HG03135 (cell line): ENCODE measurements around the gene UBE2J1.
A peak's percentile ranks its signal among the peaks of the same experiment; 100 is the strongest.

Source experiments
- ATAC-seq: cut with Tn5 transposase; IDR thresholded peaks from one replicate; pipeline ENCODE4 v1.9.1; 2021; ENCODE audit warnings: mild to moderate bottlenecking, moderate library complexity; ENCODE audit not compliant: unreplicated experiment

UBE2J1 gene

DNA sequence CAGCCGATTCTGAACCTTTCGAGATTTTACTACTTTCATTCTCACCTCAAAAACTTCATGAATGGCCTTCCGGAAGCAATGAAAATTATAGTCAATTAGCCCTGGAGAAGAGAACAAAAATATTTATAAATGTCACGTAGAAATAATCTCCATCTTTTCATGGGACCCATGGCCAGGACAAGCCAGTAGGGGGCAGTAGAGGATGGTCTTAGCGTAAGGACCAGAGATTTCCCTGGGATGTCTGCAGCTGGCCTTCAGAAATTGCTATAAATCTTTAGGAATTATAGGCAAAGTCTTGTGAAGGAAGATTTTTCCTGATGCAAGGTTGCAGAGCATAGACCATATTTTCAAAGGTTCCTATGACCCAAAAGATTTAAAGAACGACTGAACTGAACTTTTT, 15.6 kb upstream of the UBE2J1 start:
- no peak for ATAC-seq

DNA sequence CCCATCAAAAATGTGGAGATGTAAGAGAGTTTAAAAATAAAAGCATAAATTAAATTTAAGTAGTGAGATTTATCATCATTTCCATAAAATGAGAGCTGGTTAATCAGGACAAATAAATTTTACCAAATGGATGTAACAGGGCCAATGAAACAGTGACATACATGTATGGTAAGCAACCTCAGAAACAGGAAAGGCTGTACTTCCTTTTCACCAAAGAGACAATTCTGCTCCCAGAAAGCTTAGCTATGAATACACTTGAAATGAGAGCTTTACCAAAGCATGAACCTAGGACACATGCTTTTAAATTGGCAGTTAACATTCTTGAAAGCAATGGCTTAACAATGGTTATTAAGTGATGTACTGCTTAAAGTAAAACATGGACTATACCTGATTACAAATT, 12.1 kb upstream of the UBE2J1 start:
- no peak for ATAC-seq

DNA sequence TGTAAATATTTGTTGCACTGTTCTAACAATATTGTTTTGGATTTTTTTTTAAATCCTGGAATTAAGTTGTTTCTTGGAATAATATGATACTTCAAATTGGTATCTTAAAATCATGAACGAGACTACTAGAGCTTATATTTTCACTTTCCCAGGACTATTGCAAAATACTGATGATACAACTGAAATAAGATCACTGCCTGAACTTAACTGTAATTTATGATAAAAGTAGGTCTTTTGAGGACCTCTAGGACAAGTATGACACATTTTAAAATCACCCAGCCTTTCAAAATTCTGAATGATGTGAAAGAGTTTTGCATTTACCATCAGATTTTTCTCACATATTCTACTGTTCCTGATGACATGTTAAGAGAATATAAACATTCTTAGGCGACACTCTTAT, 8.6 kb upstream of the UBE2J1 start:
- ATAC-seq, result no peak

DNA sequence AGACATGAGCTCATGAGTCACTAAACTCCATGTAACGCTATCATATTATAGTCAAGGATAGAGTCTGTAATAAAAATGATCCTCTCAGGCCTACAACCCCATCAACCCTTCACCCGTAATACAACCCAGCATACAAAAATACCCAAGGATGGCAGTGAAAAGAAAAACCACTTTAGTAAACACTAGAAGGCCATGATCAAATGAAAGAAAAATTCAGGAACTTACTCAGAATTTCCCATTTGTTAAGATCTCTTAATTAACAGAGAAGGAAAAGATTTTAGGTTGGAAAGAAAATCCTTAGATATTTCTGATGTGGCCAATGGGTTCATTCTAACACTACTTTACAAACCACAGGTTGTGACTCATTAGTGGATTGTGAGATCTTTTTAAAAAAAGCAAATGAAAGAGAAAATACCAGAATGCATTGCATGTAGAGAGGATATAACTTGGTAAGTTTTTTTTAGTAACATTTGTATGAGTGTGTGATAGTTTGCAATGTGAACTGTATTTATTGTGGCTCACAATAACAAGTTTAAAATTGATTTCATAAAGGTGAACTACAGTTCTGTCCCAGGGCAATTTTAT, 8.0 kb upstream of the UBE2J1 start:
- ATAC-seq, result peak; percentile 50

DNA sequence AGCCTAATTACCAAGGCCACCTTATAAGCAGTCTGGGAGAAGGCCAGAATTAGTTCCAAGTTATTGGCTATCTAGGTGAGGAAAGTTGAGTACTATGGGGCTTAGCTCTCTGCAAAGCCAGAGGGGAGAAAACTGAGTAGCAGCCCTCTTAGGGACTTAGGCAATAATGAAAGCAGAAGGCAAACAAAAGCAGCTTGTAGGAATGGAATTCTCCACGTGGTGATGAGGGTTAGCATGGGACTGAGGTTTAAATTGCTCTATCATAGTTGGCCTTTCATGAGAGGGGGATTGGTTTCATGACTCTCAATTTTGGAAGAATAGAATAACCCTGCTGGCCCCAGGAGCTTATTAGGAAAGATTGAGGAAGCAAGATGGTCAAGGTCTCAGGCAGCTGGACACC, 7.0 kb upstream of the UBE2J1 start:
- no peak for ATAC-seq

DNA sequence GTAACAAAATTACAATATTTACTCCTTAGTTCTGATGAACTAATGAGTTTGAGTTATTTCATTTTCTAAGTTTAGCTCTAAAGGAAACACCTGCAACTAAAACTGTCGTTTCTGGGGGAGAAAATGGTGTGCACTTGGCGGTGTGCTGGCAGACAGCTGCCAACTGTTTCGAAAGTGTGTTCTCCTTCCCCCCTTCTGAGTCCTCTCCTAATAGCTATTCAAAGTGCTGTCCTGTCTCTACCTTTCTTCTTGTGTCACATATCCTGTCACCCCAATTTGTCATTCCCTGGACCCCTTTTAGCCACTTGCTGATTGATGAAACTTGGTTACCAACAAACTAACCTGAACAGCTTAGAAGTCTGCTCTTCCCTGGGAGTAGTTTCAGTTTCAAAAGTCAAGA, 4.9 kb upstream of the UBE2J1 start:
- peak; percentile 44 for ATAC-seq

DNA sequence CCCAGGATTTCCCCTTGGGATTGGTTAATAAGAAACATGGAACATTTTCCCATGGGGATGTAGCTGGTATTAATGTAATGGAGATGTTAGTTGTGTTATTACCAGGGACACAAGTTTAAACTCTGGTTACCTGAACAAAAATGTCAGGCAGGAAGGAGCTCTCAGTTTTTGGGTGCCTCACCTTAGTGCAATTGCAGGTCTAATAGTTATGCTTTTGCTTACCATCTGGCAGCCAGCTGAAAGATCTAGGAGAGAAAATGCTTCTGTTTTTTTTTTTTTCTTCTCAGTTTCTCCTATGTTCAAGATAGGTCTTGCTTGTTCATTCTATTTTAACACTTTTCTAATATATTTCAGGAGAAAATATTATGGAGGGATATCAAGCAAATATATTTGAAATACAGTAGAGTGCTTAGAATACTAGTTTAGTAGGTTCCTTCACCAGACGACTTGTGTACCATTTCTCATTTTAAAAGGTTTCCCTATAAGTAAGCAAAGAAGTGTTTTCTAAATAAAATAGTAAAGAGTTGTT, 4.2 kb upstream of the UBE2J1 start:
- ATAC-seq, result no peak

DNA sequence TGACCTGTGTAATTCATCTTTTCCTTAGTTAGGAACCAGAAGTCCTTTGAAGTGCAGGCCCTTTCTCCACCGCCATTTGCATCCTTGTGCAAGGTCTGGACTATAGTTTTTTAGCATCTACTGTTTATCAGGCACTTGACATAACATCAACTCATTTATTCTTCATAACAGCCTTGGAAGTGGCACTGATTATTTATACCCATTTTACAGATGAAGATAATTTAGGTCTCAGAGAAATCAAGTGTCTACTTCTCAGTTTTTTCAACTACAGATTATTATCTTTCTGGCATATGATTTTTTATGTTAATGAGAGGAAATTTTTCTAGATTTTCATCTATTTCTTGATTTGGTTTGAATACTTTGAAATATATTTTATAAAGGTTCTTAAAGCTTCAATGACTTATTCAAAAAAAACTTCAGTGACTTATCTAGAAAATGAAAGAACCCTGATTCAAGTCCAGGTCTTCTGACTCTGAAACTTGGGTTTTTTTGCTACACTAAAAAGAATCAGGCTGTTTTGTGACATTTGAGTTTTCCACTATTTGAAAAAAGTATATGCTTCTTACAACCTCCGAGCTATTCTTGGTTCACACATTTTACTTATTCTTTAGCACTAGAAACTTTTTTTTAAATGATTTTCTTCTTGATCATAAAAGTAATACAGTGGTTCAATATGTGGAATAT, 3.1 kb upstream of the UBE2J1 start:
- no peak for ATAC-seq

DNA sequence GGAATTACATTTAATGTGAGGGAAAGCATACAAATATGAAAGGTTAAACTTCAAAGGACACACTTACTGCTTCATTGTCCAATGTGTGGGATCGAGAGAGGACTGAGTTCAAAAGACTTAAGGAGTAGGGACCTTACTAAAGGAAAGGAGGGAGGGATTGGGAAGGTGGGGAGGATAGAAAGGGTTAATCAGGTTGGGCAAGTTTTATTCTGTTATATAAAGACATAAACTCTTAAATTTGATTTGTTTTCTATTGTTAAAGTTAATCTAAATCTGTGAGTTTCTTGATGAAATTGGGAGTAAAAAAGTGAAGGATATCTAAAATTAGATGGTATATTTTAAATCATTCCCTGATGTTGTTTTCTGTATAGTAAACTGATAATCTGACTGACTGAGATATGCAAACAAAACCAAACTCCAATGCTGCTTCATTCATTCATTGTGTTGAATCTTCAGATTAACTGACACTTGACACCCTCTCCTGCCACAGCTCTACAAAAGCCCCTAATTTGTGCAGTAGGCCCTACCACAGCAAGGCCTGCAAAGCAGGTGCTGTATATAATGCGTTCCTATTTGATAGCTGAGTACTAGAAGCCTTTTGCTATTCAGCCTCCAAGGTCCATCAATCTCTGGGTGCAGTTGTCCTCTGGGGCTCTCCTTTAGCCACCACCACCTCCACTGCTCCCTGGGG, 1.3 kb upstream of the UBE2J1 start:
- no peak for ATAC-seq

DNA sequence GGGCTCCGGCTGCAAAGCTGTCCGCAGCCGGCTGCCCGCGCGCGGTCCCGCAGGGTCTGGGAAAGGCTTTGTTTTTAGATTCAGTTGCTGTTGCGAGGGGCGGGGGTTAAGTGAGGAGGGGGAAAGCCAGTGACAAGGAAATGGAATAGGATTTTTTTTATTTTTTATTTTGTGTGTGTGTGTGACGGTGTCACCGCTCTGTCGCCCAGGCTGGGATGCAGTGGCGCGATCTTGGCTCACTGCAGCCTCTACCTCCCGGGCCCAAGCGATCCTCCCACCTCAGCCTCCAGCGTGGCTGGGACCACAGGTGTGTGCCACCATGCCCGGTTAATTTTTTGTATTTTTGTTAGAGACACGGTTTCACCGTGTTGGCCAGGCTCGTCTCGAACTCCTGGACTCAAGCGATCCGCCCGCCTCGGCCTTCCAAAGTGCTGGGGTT, 615 bp upstream of the UBE2J1 start:
- ATAC-seq, result no peak

DNA sequence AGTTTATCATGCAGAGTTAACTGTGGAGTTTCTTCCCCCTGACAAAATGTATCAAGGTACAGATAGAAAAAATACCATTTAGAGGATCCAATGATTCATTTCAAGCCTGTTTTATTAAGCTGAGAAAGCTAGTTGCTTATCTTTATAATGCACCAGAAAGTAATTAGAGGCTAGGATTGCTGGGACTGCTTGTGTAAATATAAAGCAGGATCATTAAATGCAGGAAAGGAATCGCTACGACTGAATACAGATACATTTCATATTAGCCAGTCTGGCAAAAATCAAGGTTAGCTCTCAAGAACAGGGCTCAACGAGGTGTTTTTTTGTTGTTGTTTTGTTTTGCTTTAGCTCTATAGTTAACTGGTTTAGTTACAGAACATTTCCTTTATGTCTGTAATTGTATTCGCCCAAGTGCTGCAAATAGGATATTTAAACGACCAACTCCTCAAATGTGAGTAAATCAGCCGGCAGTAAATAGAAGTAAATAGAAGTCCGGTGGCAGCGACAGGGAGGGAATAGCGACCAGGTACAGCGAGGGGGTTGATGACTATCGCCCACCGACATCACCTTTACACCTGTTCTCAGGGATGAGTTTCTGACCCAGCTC, 748 bp downstream of the UBE2J1 start:
- no peak for ATAC-seq

DNA sequence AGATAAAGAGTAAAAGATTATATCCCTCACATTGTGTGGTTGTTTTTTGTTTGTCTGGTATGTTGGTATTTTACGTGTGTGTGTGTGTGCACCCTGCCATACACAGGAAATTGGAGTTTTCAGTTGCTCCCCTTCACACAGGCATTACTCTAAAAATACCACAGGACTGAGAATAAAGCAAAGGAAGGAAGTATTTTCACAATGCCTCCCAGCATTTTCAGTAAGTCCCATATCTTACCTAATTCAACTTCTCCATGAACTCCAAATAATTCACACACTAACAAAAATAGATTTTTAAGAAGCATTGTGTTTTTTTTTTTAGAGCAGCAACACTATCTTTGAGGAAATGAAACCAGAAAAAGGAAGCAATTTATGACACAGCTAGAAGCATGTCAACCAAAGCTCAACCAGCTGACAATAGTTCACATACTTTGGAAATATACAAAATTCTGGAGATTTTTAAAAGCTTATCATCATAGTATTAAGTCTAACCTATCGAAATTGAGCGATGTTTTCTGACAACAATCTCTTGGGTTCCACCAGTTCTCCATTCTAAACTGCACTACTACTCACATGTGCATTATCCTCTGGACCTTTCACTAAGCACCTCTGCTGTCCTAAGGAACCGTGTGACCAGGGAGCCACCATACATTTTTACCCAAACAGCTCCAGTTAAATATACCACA, 2.1 kb downstream of the UBE2J1 start:
- ATAC-seq, result peak; percentile 44

DNA sequence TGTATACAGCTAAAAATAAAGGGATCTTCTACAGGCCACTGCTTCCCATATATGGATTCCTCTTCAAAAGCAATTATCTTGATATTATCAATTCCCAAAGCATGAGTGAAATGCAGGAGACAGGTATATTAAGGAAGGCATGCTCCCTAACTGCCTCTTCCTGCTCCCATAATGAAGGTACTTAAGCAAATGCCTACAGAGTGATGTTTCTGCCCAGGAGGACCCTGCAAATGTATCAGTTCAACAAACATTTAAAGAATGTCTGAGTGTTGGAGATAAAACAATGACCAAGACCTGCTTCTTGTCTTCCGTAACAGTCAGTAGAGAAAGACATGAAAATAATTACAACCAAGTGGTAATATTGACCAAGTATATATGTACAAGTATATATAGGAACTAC, 4.2 kb downstream of the UBE2J1 start:
- no peak for ATAC-seq

DNA sequence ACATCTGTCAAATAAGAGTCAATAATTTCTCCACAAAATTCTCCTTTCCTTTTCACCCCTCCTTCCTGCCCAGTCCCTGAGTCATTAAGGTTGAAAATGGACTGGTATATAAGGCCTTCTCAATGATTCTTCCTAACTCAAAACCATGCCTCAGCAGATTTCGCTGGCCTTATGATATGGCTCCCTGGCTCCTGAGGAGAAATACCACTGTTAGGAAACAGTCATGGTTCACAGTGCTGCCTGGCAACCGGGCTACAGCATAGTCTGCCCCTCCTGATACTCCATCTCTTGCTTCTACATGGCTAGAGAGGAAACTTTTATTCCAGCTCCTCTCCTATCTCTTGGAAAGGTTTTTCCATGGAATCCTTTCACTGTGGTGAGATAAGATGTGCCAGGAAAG, 4.7 kb downstream of the UBE2J1 start:
- no peak for ATAC-seq

DNA sequence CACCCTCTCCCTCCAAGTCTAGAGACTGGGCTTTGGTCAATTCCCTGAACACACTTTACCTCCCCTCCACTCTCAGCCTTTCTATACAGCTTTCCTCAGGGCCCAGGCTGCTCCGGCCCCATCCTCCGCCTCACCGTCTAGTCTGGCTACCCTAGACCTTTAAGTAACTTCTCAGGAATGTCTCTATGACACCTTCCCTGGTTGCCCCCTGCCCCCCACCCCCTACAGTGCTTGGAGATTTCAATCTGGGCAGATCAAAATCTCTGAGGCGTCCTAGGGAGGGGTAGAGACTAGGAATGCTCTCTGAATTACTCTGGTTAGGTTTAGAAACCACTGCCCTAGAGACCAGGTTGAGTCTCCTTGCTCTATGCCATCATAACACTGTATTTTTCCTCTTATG, 6.1 kb downstream of the UBE2J1 start:
- no peak for ATAC-seq

DNA sequence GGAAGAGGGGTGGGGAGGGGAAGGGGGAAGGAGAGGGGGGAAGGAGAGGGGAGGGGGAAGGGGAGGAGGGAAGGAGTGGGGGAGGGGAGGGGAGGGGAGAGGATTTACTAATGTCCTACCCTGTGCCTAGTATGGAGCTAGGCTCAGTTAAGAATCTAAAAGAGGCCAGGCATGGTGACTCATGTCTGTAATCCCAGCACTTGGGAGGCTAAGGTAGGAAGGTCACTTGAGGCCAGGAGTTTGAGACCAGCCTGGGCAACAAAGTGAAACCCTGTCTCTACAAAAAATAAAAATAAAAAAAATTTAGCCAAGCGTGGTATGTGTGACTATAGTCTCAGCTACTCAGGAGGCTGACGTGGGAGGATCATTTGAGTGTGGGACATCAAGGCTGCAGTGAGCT, 13.0 kb downstream of the UBE2J1 start:
- no peak for ATAC-seq

DNA sequence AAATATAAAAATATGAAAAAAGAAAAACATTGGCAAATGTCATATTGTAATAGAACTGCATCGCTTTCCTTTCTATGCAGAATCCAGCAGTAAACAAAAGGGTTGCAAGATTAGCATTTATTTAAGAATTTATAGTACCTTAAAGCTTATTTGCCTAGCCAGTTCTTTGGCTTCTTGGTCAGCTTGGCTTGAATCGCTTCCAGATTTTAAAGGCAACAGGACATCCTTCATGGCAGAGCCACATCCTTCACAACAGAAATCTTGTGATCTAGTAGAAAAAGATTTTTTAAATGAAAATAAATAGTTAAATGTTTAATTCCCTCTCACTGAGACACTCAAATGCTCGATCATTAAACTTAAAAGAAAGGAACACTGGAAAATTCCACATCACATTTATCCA, 17.4 kb downstream of the UBE2J1 start:
- no peak for ATAC-seq

DNA sequence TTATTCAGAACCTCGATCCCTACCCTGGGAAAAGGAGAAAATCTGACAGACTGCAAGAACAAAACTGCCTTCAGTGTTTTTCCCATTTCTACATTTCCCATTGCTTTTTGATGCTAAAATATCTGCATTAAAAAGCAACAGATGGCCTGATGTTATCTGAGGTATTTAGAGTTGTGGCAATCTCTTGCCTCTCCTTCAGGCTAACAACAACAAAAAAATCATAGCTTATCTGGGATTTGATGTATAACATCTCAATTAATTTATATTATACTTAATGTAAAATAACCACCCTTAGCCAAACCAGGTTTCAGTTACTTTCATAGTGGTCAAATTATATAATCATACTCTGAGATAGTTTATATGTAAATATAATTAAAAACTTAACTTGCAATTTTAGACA, 21.6 kb downstream of the UBE2J1 start:
- no peak for ATAC-seq

DNA sequence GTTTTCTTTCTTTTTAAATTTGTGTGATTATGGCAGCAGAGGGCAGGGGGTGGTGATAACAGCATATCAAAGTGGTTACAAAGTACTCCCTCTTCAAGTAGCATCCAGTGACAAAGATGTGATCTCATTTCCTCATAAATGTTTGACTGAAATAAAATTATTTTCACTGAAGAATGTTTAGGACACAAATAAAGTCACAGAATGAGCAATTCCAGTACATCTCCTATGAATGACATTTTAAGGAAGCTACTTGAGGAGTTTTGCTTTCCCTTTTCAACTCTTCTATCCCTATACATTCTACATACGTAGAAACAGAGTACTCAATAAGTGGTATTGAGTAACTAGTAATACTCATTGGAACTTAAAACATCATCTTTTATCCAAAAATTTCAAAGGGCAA, 23.5 kb downstream of the UBE2J1 start:
- ATAC-seq, result no peak

DNA sequence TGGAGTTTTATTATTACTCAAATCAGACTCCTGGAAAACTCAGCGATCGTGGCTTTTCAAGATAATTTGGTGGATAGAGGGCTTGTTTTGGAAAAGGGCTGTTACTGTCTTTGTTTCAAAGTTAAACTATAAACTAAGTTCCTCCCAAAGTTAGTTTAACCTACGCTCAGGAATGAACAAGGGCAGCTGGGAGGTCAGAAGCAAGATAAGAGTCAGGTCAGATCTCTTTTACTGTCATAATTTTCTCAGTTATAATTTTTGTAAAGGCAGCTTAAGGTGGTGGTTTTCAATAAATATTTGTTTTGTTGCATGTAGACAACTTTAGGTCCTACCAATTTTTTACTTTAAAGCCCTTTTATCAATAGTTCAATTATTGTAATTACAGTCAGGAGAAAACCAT, 28.2 kb downstream of the UBE2J1 start:
- ATAC-seq, result no peak

DNA sequence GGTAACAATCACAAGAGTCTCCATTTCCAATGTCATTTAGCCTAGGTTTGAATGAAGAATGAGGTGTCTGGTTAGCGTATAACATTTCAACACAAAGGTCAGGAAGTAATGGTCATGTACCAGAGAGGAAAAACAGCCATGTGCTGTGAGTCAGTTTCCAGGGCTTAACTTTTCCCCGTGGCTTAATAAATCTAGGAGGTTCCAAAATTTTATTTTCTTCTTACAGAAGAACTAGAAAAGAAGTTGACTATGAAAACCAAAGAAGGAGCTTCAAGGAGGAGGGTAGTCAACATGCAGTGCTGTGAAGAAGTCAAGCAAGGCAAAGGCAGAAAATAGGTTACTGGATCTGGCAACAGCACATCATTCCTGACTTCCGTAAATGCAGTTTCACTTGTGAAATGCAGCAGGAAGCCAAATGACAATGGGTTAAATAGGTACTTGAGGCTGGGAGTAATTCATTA, 29.0 kb downstream of the UBE2J1 start:
- no peak for ATAC-seq
